ENCODE data around the gene NCOA5.

The NCOA5 gene

DNA sequence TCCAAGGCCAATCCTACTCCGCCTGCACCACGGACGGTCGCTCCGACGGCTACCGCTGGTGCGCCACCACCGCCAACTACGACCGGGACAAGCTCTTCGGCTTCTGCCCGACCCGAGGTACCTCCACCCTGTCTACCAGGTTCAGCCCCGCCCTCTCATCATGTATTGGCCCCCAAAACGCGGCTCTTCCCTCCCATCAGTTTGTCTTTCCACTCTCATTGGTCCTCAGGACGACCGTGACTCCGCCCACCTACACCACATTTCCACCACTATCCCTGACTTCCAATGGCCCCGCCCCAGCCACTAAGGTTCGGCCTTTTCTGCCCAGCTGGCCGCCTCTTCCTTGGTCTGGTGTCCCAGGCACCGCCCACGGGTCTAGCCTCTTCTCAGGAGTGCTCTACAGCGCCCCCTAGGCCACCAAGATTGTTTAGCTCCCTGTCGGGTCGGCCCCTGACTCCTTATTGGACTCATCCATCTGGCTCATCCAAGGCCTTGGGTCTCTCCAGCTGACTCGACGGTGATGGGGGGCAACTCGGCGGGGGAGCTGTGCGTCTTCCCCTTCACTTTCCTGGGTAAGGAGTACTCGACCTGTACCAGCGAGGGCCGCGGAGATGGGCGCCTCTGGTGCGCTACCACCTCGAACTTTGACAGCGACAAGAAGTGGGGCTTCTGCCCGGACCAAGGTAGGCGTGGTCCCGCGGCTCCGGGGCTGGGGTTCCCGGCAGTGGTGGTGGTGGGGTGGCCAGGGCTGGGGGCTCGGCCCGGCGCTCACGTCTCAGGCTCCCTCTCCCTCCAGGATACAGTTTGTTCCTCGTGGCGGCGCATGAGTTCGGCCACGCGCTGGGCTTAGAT, 77.9 kb downstream of the NCOA5 start:
- no peak for DNase-seq

Measured in activated effector memory CD4-positive, alpha-beta T cell treated with Interleukin-2 at 50 U/mL for 16 hours (primary cell).